ENCODE data around the gene H1-8.

DNA sequence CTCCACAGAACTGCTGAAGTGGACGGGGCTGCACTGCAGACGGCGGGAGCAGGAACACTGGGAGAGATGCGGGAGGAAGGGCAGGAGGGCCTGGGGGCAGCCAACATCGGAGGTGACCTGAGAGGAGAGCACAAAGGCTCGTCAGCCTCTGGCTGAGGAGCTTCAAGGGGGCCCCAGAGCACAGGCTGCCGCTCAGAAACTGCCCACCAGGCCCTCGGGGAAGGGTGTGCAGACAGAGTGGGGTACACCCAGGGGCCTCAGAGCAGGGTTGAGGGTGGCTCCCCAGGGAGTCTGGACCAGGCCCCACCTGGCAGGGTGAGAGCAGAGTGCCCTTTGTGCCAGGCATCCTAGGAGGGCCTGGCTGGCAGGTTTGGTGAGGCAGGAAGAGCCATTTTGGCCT lies 29.3 kb upstream of the H1-8 start:
- TF ChIP-seq, protein P1, sequence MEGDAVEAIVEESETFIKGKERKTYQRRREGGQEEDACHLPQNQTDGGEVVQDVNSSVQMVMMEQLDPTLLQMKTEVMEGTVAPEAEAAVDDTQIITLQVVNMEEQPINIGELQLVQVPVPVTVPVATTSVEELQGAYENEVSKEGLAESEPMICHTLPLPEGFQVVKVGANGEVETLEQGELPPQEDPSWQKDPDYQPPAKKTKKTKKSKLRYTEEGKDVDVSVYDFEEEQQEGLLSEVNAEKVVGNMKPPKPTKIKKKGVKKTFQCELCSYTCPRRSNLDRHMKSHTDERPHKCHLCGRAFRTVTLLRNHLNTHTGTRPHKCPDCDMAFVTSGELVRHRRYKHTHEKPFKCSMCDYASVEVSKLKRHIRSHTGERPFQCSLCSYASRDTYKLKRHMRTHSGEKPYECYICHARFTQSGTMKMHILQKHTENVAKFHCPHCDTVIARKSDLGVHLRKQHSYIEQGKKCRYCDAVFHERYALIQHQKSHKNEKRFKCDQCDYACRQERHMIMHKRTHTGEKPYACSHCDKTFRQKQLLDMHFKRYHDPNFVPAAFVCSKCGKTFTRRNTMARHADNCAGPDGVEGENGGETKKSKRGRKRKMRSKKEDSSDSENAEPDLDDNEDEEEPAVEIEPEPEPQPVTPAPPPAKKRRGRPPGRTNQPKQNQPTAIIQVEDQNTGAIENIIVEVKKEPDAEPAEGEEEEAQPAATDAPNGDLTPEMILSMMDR (IDR thresholded peaks at IDR 0.05), result no peak
- TF ChIP-seq POLR2A (IDR thresholded peaks at IDR 0.05), result no peak
